KMS-11 (cell line): ENCODE measurements around the gene ELOA.

Source experiments
- H2AFZ ChIP-seq: fragments of 200-600 bp; sonication (generic); 2 replicates; pipeline ENCODE4 v1.6.1; 2016; ENCODE audit warnings: antibody characterized with exemption, mixed run types, low read depth
- H3K27ac ChIP-seq: fragments of 200-600 bp; sonication (generic); 2 replicates; pipeline ENCODE4 v1.6.1; 2016; ENCODE audit warnings: mild to moderate bottlenecking, mixed run types
- H3K27me3 ChIP-seq: fragments of 200-600 bp; sonication (generic); 2 replicates; pipeline ENCODE4 v1.6.1; 2017; ENCODE audit warnings: mild to moderate bottlenecking, low read depth, mixed run types, moderate library complexity; ENCODE audit not compliant: insufficient read depth
- H3K36me3 ChIP-seq: fragments of 200-600 bp; sonication (generic); 2 replicates; pipeline ENCODE4 v1.6.1; 2017; ENCODE audit warnings: mild to moderate bottlenecking, mixed run types; ENCODE audit not compliant: insufficient read depth
- H3K4me1 ChIP-seq: fragments of 200-600 bp; sonication (generic); 2 replicates; pipeline ENCODE4 v1.6.1; 2016; ENCODE audit warnings: mild to moderate bottlenecking, low read depth, mixed run types; ENCODE audit not compliant: poor library complexity, severe bottlenecking
- H3K4me2 ChIP-seq: fragments of 200-600 bp; sonication (generic); 2 replicates; pipeline ENCODE4 v1.7.0; 2016; ENCODE audit warnings: mild to moderate bottlenecking, mixed run types
- H3K4me3 ChIP-seq: fragments of 200-600 bp; sonication (generic); IDR thresholded peaks from 2 replicates; pipeline ENCODE4 v1.6.1; 2017; ENCODE audit warnings: low read depth, low read length, mixed read lengths; ENCODE audit not compliant: insufficient read depth
- H3K79me2 ChIP-seq: fragments of 200-600 bp; sonication (generic); 2 replicates; pipeline ENCODE4 v1.6.1; 2016; ENCODE audit warnings: low read depth, mixed run types; ENCODE audit not compliant: insufficient read depth
- H3K9ac ChIP-seq: fragments of 200-600 bp; sonication (generic); 2 replicates; pipeline ENCODE4 v1.6.1; 2016; ENCODE audit warnings: mild to moderate bottlenecking, mixed run types
- H4K20me1 ChIP-seq: fragments of 200-600 bp; sonication (generic); 2 replicates; pipeline ENCODE4 v1.6.1; 2016; ENCODE audit warnings: mild to moderate bottlenecking, mixed run types; ENCODE audit not compliant: insufficient read depth
- CTCF ChIP-seq: fragments of 200-600 bp; sonication (generic); conservative IDR thresholded peaks from 2 replicates; pipeline ENCODE4 v1.6.1; 2017; ENCODE audit warnings: low read depth, mild to moderate bottlenecking, antibody characterized with exemption, low read length, moderate library complexity, mixed read lengths

The ELOA gene

GRCh38 chr1:23743287-23744152, at the start of gene ELOA:
ELOA (plus strand) TSS chr1:23743471; CDS start chr1:23743504, 33 bp downstream.
- H3K4me3 ChIP-seq: peak within 1 kb of the TSS; percentile 61
- H2AFZ ChIP-seq: peak within 1 kb of the TSS; percentile 80
- no peak for TF ChIP-seq CTCF
- H3K9ac ChIP-seq: peak within 1 kb of the TSS; percentile 76
- peak within 1 kb of the TSS; percentile 96 for H3K4me2 ChIP-seq
- peak within 1 kb of the TSS; percentile 37 for H3K27ac ChIP-seq
- peaks cover 40% of the 10 kb centered on the region for H3K4me1 ChIP-seq
- H3K27me3 ChIP-seq: no peaks in the 10 kb centered on the region
- H4K20me1 ChIP-seq: peaks cover 10% of the 10 kb centered on the region
- H3K36me3 ChIP-seq: no peaks in the 10 kb centered on the region
- H3K79me2 ChIP-seq: peaks cover 47% of the 10 kb centered on the region

- no peaks in the 10 kb centered on the region for H3K27me3 ChIP-seq
- peaks cover 49% of the 10 kb centered on the region; the same call in 1 of the 2 replicates for H3K36me3 ChIP-seq
- H3K9ac ChIP-seq: no peak overlapping the region; the same call in 1 of the 2 replicates
- H3K79me2 ChIP-seq: peaks cover 69% of the 10 kb centered on the region
- peaks cover 40% of the 10 kb centered on the region for H4K20me1 ChIP-seq
- no peak overlapping the region for H3K27ac ChIP-seq
- H2AFZ ChIP-seq: no peak overlapping the region
- no peak overlapping the region for H3K4me3 ChIP-seq
- peak overlapping the region; percentile 99 for H3K4me2 ChIP-seq
- peaks cover 58% of the 10 kb centered on the region for H3K4me1 ChIP-seq
- no peak for TF ChIP-seq CTCF
Measured at GRCh38 chr1:23693599-23693998, 49.7 kb upstream of the ELOA start.

- no peak overlapping the region for H3K9ac ChIP-seq
- no peak for TF ChIP-seq CTCF
- H3K79me2 ChIP-seq: peaks cover 75% of the 10 kb centered on the region
- no peak overlapping the region for H2AFZ ChIP-seq
- peak overlapping the region; percentile 99 for H3K4me2 ChIP-seq
- no peak overlapping the region for H3K4me3 ChIP-seq
- H3K4me1 ChIP-seq: peaks cover 61% of the 10 kb centered on the region
- H3K36me3 ChIP-seq: peaks cover 55% of the 10 kb centered on the region; the same call in 1 of the 2 replicates
- no peak overlapping the region for H3K27ac ChIP-seq
- H4K20me1 ChIP-seq: peaks cover 47% of the 10 kb centered on the region
- no peaks in the 10 kb centered on the region for H3K27me3 ChIP-seq
Measured at GRCh38 chr1:23694371-23694770, 48.9 kb upstream of the ELOA start.

- peaks cover 51% of the 10 kb centered on the region for H4K20me1 ChIP-seq
- H3K9ac ChIP-seq: no peak overlapping the region
- H3K27ac ChIP-seq: no peak overlapping the region
- TF ChIP-seq CTCF: no peak
- H3K27me3 ChIP-seq: no peaks in the 10 kb centered on the region
- no peak overlapping the region for H3K4me2 ChIP-seq
- H3K4me1 ChIP-seq: peaks cover 61% of the 10 kb centered on the region
- H2AFZ ChIP-seq: no peak overlapping the region
- peaks cover 80% of the 10 kb centered on the region for H3K79me2 ChIP-seq
- no peak overlapping the region for H3K4me3 ChIP-seq
- peaks cover 60% of the 10 kb centered on the region; the same call in 1 of the 2 replicates for H3K36me3 ChIP-seq
Measured at GRCh38 chr1:23695667-23696066, 47.6 kb upstream of the ELOA start.
